ENCODE results near the gene FAM151A.

Gene FAM151A

GRCh38 chr1:54579337-54579781 lies 44.0 kb downstream of the FAM151A start:
- no peak for DNase-seq (ENCODE audit: low spot score)

GRCh38 chr1:54577612-54578011 lies 45.7 kb downstream of the FAM151A start:
- DNase-seq (ENCODE audit: low spot score) = no peak

GRCh38 chr1:54575605-54576290 lies 47.6 kb downstream of the FAM151A start:
- no peak for DNase-seq (ENCODE audit: low spot score)

GRCh38 chr1:54575161-54575560 lies 48.2 kb downstream of the FAM151A start:
- DNase-seq (ENCODE audit: low spot score) = no peak

GRCh38 chr1:54574158-54574778 lies 49.1 kb downstream of the FAM151A start:
- DNase-seq (ENCODE audit: low spot score) = no peak

- DNase-seq (ENCODE audit: low spot score) = no peak
These were observed 50.8 kb downstream of the FAM151A start for GRCh38 chr1:54572542-54572850.

GRCh38 chr1:54571803-54572541 lies 51.4 kb downstream of the FAM151A start:
- no peak for DNase-seq (ENCODE audit: low spot score)

GRCh38 chr1:54571326-54571725 lies 52.0 kb downstream of the FAM151A start:
- DNase-seq (ENCODE audit: low spot score) = no peak

GRCh38 chr1:54570161-54570560 lies 53.2 kb downstream of the FAM151A start:
- DNase-seq (ENCODE audit: low spot score) = no peak

GRCh38 chr1:54569339-54569738 lies 54.0 kb downstream of the FAM151A start:
- DNase-seq (ENCODE audit: low spot score) = peak; percentile 41

- DNase-seq (ENCODE audit: low spot score) = no peak
These were observed 55.4 kb downstream of the FAM151A start for GRCh38 chr1:54567961-54568360.

- DNase-seq (ENCODE audit: low spot score) = no peak
These were observed 56.7 kb downstream of the FAM151A start for GRCh38 chr1:54566438-54567141.

- DNase-seq (ENCODE audit: low spot score) = no peak
These were observed 58.2 kb downstream of the FAM151A start for GRCh38 chr1:54565113-54565501.

- peak; percentile 96 for DNase-seq (ENCODE audit: low spot score)
These were observed 58.8 kb downstream of the FAM151A start for GRCh38 chr1:54564312-54565112.

GRCh38 chr1:54559771-54560231 lies 63.5 kb downstream of the FAM151A start:
- DNase-seq (ENCODE audit: low spot score) = no peak
